Stimulated activated CD8-positive, alpha-beta memory T cell treated with anti-CD3 and anti-CD28 coated beads, Interleukin-2, amount 100 ng/mL, for 48 hours (primary cell): ENCODE results near the gene SPATC1L.

Experiments used
- DNase-seq, 2 donors: peaks; one replicate each; pipeline ENCODE4 v3.0.0-alpha.2; 2020; ENCODE audit warnings: low read depth in 2 of 2

Gene SPATC1L

DNA sequence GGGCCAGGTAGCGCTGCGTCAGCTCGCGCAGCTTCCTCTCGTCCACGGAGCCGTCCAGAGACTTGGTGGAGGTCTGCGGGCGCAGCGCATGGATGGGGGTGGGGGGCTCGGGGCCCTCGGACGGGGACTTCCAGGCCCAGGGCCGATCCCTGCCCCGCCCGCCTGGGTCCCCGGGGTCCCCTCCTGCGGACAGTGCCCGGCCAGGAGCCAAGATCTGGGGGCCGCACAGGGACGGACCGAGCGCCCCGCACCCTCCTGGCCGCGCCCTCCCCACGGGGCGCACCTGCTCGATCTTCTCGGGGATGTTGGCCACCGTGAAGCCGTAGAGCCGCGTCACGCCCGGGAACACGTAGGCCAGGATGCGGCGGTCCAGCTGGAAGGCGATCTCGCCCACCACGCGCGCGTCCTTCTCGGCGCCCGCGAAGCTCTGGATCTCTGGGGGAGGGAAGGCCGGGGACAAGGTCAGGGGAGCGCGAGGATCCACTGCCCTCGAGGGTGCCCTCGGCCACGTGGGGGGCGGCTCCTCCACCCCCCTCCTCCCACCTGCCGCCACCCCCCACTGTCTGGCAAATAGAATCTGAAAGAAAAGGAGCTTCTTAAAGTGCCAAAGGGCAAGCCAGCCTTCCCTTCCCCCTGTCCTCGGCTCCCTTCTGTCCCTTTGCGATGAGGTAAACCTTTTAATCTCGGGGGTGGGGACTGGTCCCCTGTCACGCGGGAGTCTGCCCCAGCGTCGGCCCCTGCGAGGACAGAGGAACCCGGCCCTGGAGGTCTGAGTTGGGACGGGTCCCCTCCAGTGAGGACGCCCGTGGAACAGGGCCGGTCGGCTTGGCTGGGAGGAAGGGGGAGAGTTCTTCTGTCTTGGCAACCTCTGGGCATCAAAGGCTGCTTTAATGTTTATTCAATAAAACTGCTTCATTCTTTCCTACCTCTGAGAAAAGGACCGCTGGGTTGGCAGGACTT, 22.3 kb downstream of the SPATC1L start:
- no peak for DNase-seq

DNA sequence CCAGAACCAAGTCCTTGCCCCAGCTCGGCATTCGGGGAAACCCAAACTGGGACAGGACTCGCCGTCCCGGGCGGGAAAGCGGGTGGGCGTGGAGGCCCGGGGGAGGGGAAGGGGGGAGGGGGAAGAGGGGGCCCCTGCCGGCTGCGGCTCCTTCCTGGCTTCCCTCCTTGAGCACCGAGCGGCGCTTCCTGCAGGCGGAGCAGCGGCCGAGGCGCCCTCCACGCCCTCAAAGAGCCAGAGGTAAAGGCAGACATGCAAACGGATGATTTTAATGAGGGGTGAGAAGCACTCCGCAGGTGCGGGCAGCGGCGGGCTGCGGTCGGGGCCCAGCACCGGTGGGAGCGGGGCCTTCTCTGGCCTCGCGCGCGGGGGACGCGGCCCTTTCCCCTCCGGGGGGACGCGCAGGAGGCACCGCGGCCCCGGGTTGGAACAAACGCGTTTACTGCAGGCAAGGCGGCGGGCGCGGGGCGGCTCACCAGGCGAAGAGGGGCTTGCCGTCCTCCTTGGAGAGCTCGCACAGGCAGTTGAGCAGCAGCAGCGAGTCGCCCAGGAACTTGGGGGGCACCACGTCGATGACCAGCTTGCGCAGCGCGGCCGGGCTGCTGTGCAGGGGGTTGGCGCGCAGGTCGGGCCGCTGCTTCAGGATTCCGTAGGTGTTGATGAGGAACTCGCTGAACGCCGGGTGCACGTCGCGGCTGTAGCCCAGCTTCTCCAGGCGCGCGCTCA, 23.2 kb downstream of the SPATC1L start:
- no peak for DNase-seq

DNA sequence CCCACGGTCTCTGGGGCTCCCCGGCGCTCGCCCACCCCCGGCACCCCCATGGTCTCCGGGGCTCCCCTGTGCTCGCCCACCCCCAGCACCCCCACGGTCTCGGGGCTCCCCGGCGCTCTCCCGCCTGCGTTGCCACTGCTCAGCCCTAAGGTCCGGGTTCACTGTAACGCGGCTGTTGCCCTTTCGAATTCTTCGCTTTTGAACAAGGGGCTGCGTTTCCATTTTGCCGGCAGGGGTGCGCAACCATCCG, 23.7 kb downstream of the SPATC1L start:
- DNase-seq = no peak

DNA sequence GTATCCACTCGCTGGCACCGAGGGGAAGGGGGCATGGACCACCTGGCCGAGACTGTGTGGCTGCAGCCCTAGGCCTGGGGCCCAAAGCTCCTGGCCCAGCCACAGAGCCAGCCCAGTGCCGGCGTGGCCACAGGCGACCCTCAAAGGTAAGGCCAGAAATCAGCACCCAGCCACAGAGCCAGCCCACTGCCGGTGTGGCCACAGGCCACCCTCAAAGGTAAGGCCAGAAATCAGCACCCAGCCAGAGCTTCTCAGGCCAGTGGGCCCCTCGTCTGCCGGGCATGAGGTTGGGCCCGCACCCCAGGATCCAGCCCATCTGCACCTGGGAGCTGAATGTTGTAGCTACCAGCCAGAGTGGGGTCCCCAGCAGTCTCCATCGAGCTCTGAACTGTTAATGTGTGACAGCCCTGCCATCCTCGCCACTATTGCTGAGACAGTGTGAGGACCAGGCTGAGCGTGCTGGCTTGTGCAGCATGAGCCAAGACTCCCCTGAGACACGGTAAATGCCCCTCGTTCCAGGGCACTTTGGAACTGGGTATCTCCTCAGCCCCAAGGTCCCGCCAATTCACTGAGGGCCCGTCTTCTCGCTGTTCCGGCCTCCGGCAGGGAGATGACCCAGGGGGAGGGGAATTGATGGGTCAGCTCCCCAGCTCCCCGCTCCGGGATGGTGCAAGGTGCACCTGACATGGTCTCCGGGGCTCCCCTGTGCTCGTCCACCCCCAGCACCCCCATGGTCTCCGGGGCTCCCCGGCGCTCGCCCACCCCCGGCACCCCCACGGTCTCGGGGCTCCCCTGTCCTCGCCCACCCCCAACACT, 24.2 kb downstream of the SPATC1L start:
- DNase-seq = no peak

DNA sequence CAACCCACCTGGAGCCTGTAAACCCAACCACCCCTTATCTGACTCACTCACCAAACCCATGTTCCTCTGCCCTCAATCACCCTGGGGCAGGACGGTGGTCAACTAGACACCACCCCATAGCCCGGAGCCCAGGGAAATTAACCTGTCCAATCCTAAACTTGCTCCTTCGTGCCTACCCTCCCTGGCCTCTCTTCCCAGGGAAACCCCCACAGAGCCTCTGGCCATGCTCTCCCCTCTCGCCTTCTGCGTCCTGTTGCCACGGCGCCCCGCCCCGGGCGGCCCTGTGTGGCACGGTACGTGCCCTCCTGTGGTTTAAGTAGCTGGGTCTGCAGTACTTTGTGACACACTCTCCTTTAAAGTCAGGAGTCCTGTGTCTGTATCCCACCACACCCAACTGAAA, 24.9 kb downstream of the SPATC1L start:
- no peak for DNase-seq

DNA sequence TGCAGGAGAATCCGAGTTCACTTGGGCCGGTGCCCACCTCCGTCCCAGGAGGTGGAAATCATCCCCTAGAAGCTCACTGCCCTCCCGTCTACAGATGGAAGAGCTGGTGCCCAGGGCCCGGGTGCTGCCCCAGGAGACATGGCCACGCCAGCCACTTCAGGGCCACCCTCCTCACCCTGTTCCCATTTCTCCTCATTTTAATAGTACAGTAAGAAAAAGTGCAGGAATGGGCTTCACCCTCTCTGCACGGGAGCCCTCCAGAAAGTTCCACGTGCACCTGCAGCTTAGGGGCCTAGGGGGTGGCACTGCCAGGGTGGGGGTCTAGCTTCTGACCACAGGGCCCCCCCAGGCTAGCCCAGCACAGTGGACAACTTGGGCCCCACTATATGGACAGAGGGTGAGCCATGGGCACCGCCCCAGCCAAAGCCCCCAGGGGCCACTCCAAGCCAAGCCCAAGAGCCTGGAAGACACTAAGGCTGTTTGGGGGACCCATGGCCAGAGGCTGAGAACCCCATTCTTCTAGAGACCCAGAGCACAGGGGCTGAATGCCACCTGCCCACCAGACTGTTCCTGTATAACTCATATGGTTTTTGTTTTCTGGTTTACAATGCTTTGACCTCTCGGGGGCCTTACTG, 25.5 kb downstream of the SPATC1L start:
- DNase-seq = no peak

DNA sequence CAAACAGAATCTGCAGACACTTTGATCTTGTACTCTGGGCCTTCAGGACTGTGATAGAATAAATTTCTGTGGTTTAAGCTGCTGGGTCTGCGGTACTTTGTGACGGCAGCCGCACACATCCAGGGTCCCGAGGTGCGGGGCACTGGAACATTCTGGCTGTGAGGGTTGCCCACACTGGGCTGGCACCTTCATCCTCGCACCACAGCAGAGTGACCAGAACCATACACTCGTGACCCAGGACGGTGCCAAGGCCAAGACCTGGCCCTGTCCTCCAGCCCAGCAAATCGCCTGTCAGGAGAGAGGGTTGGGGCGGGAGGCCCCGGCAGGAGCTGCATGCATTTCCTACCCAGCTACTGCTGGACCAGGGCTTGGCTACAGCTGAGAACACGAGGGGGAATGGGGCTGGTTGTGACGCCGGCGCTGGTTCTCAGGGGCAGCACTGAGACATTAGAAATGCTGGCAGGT, 26.2 kb downstream of the SPATC1L start:
- DNase-seq = no peak

DNA sequence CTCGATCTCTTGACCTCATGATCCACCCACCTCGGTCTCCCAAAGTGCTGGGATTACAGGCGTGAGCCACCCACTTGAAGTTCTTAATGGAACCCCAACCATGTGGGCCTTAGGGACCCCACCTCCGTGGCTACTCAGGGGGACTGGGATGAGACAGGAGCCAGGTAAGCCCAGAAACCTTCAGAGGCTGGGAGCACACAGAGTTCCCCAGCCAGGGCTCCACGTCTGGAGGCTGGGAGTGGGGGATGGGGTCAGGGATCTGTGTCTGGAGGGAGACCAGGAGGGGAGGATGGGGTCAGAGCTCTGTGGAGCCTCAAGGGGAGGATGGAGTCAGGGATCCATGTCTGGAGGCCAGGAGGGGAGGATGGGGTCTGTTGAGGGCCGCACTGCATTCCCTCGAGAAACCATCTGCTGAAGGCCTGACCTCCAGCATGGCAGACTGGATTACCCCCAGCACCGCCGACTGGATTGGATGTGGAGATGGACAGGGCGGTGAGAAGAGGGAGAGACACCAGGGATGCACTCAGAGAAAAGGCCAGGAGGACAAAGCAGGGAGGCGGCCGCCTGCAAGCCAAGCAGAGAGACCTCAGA, 26.8 kb downstream of the SPATC1L start:
- DNase-seq = no peak

DNA sequence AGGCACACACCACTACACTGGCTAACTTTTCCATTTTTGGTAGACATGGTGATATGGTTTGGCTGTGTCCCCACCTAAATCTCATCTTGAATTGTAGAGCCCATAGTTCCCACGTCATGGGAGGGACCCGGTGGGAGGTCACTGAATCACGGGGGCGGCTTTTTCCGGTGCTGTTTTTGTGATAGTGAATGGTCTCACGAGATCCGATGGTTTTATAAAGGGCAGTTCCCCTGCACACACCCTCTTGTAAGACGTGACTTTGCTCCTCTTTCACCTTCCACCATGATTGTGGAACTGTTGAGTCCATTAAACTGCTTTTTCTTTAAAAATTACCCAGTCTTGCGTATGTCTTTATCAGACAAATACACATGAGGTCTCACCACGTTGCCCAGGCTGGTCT, 27.6 kb downstream of the SPATC1L start:
- no peak for DNase-seq

DNA sequence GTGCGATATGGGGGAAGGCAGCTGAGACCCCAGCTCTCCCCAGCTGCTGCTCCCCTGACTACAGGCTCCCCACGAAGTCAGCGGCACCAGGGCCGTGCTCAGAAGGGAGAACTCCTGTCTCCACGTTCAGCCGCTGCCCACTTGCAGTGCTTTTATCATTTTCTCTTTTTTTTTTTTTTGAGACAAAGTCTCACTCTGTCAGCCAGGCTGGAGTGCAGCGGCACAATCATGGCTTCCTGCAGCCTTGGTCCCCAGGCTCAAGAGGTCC, 27.9 kb downstream of the SPATC1L start:
- no peak for DNase-seq

DNA sequence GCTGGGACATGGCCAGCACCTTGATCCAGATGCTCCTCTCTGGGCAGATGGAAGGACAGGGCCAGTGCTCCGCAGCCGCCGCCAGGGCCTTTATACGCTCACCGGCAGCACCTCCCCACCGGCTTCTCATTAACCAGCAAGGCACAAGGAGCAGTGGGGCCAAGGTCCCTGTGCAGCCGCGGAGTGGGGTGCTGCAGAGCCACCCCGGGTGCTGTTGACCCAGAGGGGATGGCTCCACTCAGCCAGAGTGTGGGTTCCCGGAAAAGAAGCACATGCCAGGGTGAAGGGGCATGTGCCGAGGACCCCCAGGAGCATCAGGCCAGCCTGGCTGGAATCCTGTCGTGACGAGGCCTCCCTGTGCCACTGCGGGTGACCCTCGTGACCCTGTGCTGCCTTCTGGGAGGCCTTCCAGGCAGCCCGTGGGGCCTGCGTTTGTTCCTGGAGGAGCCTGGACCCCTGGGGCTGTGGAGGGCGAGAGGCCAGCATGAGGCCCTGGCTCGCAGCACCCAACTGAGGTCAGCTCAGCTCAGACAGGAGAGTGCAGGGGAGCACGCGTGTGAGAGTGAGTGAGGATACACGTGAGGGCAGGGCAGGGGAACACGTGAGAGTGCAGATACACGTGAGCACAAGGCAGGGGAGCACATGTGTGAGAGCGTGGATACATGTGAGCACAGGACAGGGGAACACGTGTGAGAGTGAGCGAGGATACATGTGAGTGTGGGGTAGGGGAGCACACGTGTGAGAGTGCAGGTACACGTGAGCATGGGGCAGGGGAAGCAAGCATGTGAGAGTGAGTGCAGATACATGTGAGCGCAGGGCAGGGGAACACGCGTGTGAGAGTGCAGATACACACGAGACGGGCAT, 28.5 kb downstream of the SPATC1L start, which contains the start of gene FTCD:
TSS of gene FTCD (minus strand) at position 66 of the 864 bp plus-strand sequence. CDS start at position 10, 56 bp downstream.
- no peak for DNase-seq

DNA sequence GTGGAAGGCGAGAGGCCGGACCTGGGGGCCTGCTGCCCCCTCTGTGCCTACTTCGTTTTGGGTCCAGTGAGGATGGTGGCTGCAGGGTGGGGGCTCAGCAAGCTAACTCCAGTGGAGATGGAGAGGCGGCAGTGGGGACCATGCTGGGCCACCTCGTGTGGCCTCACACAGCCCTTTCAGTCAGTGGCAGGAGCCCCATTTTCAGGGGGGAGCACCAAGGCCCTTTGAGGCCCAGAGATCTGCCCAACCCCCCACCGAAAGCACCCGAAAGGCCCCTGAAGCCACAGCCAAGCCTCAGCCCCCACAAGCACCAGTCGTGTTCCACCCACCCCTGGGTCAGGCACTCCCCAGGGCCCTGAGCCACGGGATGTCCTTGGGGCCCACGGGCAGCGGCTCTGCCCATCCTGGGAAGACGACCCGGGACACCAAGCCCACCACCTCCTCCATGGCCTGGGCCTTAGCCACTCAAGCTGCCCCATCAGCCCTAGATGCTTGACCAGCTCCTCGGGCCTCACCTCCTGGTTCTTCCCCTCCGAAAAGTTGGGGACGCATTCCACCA, 29.2 kb downstream of the SPATC1L start:
- DNase-seq = no peak

DNA sequence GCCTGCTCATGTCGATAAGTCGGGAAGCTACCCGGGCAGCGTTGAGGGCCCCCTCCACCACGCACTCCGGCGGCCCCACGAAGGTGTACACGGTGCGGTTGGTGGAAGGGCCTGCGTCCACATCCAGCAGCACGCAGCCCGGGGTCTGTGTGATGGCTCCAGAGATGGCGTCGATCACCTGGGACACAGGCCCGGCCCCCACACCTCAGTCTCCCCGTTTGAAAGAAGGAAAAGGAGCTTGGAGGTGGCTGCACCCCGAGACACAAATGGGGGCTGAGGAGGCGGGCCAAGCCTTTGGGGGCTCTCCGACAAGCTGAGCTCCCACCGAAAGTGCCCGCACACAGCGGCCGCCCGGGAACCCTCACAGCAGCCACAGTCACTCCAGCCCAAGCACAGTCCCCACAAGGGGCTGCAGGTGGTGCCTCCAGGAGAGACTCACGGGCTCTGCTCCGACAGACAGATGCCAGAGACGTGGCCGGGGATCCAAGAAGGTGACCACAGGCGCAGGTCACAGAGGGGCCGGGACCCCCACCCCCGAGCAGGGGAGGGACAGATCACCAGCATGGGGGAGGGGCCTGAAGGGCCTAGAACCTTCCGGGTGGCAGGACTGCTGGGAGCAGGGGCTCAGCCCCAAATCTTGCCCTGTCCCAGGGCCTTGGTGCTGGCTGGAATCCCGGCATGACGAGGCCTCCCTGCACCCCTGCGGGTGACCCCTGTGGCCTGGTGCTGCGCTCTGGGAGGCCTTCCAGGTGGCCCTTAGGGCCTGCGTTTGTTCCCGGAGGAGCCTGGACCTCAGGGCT, 29.9 kb downstream of the SPATC1L start:
- DNase-seq = no peak

DNA sequence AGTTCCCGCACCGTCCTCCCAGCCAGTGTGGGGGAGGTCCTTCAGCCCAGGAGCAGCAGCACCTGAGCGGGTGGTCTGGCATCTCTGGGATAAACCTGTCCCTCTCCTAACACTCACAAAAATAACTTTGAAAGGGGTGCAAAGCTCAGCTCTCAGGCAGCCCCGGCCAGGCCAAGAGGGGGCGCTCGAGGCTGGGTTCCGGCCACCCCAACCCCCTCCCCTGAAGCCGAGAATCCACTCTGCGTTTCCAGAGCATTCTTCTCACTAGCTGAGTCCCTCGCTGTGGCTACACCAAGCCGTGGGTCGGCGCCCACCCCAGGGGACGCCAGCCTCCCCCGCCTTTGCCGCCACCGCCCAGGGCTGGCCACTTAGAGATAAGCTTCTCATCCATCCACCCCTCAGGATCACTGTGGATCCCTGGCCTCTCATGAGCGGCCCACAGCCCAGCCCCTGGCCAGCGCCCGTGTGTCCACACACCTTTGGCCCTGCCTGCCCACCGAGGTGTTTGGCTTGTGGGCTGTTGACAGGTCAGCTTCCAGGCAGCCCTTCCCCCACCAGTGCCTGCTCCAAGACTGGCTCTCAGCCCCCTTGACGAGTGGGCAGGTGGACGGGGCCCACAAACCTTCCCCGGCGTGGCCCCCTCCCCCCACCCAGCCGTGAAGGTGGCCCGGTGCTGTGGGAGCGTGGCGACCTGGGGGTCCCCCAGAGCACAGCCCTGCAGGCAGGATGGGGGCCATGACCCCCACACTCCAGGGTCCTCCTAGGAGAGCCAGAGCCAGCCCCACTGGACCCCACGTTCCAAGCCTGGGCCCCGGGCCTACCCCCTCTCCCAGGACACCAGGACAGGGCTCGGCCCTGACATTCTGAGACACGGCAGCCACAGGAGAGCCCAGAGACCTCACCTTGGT, 30.8 kb downstream of the SPATC1L start:
- DNase-seq = peak in 1 of 2 donors; percentile 58

DNA sequence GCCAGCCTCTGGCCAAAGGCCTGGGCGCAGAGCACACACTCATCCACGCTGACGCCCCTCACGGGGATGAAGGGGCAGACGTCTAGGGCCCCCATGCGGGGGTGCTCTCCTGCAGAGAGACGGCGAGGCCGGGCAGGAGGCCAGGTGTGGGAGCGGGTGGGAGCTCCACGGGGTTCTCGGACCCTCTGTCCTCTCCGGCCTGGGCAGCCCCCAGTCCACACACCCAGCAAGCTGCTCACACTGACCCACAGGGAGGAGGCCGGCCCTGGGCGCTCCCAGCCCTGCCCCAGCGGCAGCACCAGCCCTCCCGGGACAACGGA, 31.4 kb downstream of the SPATC1L start:
- no peak for DNase-seq

DNA sequence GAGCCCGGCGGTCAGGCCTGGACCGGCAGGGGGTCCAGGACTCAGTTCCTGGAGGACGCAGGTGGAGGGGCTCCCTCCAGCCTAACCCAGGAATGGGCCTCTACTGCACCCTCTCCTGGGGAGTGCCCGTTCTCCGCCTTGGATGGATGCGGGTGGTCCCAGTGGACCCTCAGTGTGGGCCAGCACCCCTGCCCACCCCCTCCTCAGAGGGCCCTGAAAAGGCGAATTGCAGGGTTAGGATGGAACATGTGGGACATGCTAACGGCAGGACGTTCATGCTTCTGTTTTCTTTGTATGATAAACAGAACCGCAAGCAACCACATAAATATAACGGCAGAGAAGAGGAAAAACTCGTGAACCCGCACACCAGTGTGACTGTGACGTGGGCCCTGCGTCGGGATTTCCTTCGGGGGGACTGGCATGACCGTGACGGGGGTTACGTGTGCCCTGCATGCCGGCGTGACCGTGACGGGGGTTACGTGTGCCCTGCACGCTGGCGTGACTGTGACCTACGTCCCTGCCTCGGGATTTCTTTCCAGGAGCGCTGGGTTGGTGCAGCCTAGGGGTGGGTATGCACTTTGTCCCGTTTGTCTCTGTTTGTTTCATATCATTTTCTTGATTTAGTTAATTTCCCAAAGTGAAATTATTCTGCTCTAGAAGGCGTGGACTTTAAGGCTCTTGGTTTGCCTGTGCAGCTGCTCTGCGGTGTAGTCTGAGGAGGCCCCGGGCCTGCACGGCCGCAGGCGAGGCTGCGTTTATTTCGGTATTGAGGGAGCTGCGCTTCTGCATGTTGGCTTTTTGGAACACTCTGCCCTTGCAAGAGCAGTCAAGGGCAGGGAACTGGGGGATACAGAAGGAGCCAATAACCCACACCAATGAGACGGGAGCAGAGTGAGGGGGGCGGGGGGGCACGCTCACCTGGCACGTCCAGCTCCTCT, 32.0 kb downstream of the SPATC1L start:
- DNase-seq = no peak

DNA sequence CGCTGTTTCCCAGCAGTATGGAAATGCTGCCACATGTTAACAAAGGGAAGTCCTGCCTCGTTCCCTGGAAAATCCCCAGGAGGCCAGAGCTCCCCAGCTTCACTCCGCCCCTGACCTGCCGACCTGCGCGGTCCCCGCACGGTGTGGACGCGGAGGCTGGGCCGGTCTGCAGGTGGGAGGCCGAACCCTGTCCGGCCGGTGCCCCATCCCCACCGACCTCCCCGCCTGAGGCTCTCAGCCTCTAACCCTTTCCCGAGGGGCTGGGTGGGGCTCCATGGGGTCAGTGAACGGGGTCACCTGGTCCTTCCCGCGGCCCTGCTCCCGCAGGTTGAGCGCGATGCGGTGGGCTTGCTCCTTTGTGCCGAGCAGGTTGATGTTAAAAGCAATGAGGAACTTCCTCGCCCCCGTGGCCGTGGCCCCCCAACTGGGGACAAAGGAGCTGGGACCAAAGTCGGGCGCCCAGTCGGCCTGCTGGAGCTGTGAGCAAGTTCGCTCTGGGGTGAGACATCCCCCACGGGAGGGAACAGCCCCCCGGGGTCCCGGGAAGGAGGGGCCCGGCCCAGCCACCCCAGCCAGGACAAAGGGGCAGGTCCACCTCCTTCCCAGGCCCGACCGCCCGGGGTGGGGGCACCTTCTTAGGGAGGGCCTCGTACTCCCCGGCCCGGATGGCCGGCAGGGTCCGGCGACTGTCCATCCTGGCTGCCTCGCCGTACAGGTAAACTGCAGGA, 32.8 kb downstream of the SPATC1L start:
- no peak for DNase-seq
